ENCODE measurements around the gene PLPP4. TPM values are rescaled to one million over a fixed set of nuclear protein-coding genes. Genes with fewer than 3 reads are reported as not detected.

The PLPP4 gene
- total and polyA plus RNA-seq, 4 donors = 0.18 to 0.51 TPM; not detected in 2

DNA sequence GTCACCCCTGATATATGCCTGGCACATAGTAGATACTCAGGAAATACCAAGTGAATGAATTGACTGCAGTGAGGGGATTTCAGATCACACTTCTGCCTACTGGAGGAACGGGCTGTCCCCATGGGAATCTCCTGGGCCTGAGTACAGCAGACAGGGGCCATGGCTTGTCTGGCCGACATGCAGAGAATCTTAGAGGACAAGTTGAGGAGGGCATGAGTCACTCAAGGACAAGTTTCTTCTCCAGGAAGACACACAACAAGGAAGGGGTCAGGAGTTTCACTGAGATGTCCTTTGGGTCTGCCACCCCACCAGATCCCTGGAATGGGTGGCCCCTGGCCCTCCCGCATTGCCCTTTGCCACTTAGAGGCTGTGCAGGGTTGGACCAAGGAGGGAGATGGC lies 20.7 kb downstream of the PLPP4 start:
- Histone ChIP-seq H3K9ac (ENCODE audit: insufficient read depth in 1 of 2, low read length in 2 of 2) (no peak overlapping the region), H3K4me1 (ENCODE audit: control insufficient read depth in 5 of 5, insufficient read depth in 5 of 5, low read length in 5 of 5) (no peaks in the 10 kb centered on the region), H3K27ac (ENCODE audit: low read depth in 1 of 2, low read length in 1 of 2) (no peak overlapping the region), H3K27me3 (ENCODE audit: control insufficient read depth in 3 of 3, insufficient read depth in 3 of 3, low read length in 2 of 3) (no peaks in the 10 kb centered on the region), H3K36me3 (ENCODE audit: control insufficient read depth in 4 of 4, insufficient read depth in 4 of 4, low read length in 4 of 4) (no peaks in the 10 kb centered on the region), H3K4me3 (no peak overlapping the region), H3K9me3 (ENCODE audit: control insufficient read depth in 4 of 4, insufficient read depth in 3 of 4, low read length in 3 of 4) (peaks cover 0 to 5% (median 0%) of the 10 kb centered on the region in 4 donors)
- TF ChIP-seq CTCF (IDR thresholded peaks at IDR 0.05; ENCODE audit: control extremely low read depth, extremely low read depth) = no peak
- WGBS, 2 donors = 79 to 81% methylated on average over 3 of the region's 3 CpGs
- no peak for DNase-seq
- no peak for ATAC-seq (ENCODE audit: insufficient read depth, low FRiP score)

GRCh38 chr10:120478386-120478785 lies 21.4 kb downstream of the PLPP4 start:
- Histone ChIP-seq H3K27ac (ENCODE audit: low read depth in 1 of 2, low read length in 1 of 2) (no peak overlapping the region), H3K4me3 (no peak overlapping the region), H3K4me1 (ENCODE audit: control insufficient read depth in 5 of 5, insufficient read depth in 5 of 5, low read length in 5 of 5) (no peaks in the 10 kb centered on the region), H3K27me3 (ENCODE audit: control insufficient read depth in 3 of 3, insufficient read depth in 3 of 3, low read length in 2 of 3) (no peaks in the 10 kb centered on the region), H3K9me3 (ENCODE audit: control insufficient read depth in 4 of 4, insufficient read depth in 3 of 4, low read length in 3 of 4) (peaks cover 0 to 9% (median 1%) of the 10 kb centered on the region in 4 donors), H3K36me3 (ENCODE audit: control insufficient read depth in 4 of 4, insufficient read depth in 4 of 4, low read length in 4 of 4) (no peaks in the 10 kb centered on the region), H3K9ac (ENCODE audit: insufficient read depth in 1 of 2, low read length in 2 of 2) (no peak overlapping the region)
- DNase-seq = no peak
- no peak for ATAC-seq (ENCODE audit: insufficient read depth, low FRiP score)
- TF ChIP-seq CTCF (IDR thresholded peaks at IDR 0.05; ENCODE audit: control extremely low read depth, extremely low read depth) = no peak

DNA sequence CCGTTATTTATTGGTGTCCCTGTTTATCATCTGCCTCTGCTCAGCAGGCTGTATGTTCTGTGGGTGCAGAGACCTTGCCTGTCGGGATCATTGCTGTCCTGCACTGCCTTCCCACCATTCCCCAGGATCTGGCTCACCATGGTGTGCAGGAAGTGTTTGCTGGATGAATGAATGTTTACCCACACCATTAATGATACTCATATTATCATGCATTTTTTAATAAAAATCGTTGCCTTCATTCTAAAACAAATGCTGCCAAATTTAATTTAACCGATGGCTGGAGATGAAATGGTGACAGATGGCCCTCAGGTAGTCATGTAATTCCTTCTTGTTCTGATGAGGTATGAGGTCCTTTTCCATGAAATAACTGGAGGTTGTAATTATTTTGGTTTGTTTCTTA lies 22.5 kb downstream of the PLPP4 start:
- H3K27ac ChIP-seq (ENCODE audit: low read depth in 1 of 2, low read length in 1 of 2) = no peak overlapping the region
- DNase-seq (no peak), ATAC-seq (ENCODE audit: insufficient read depth, low FRiP score) (no peak)
- H3K9me3 ChIP-seq (ENCODE audit: control insufficient read depth in 4 of 4, insufficient read depth in 3 of 4, low read length in 3 of 4) = peaks cover 0 to 9% (median 2%) of the 10 kb centered on the region in 4 donors
- TF ChIP-seq CTCF (IDR thresholded peaks at IDR 0.05; ENCODE audit: control extremely low read depth, extremely low read depth) = no peak
- H3K9ac ChIP-seq (ENCODE audit: insufficient read depth in 1 of 2, low read length in 2 of 2) = no peak overlapping the region
- 81 to 87% methylated on average over 4 of the region's 4 CpGs for WGBS, 2 donors
- H3K4me1 ChIP-seq (ENCODE audit: control insufficient read depth in 5 of 5, insufficient read depth in 5 of 5, low read length in 5 of 5) = no peaks in the 10 kb centered on the region
- H3K36me3 ChIP-seq (ENCODE audit: control insufficient read depth in 4 of 4, insufficient read depth in 4 of 4, low read length in 4 of 4) = no peaks in the 10 kb centered on the region
- no peak overlapping the region for H3K4me3 ChIP-seq
- no peaks in the 10 kb centered on the region for H3K27me3 ChIP-seq (ENCODE audit: control insufficient read depth in 3 of 3, insufficient read depth in 3 of 3, low read length in 2 of 3)

DNA sequence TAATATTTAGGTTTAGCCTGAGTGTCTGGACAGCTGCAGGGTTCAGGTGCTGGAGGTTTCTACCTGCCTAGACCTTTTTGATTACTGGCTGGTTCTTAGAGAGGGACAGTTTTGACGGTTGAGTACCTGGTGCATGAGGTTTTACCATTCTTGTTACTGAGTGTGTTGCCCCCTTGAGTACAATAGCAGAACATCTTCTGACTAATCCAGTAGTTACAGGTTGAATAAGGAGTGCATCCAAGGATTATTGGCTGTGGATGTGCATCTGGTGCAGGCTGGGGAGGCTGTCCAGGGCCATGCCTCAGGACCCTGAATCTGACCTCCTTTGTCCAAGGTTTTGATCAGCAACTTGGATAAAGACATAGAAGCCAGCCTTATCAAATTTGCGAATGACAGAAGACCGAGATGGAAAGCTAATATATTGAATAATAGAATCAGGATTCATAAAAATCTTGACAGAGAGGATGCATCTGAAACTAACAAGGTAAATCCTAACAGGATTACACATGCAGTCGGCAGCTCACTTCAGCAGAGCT lies 23.1 kb downstream of the PLPP4 start:
- H3K4me1 ChIP-seq (ENCODE audit: control insufficient read depth in 5 of 5, insufficient read depth in 5 of 5, low read length in 5 of 5) = no peaks in the 10 kb centered on the region
- WGBS, 2 donors = 77 to 82% methylated on average over 4 of the region's 4 CpGs
- no peak overlapping the region for H3K4me3 ChIP-seq
- H3K27me3 ChIP-seq (ENCODE audit: control insufficient read depth in 3 of 3, insufficient read depth in 3 of 3, low read length in 2 of 3) = no peaks in the 10 kb centered on the region
- H3K9ac ChIP-seq (ENCODE audit: insufficient read depth in 1 of 2, low read length in 2 of 2) = no peak overlapping the region
- no peaks in the 10 kb centered on the region for H3K36me3 ChIP-seq (ENCODE audit: control insufficient read depth in 4 of 4, insufficient read depth in 4 of 4, low read length in 4 of 4)
- H3K9me3 ChIP-seq (ENCODE audit: control insufficient read depth in 4 of 4, insufficient read depth in 3 of 4, low read length in 3 of 4) = peaks cover 0 to 9% (median 2%) of the 10 kb centered on the region in 4 donors
- TF ChIP-seq CTCF (IDR thresholded peaks at IDR 0.05; ENCODE audit: control extremely low read depth, extremely low read depth) = no peak
- H3K27ac ChIP-seq (ENCODE audit: low read depth in 1 of 2, low read length in 1 of 2) = no peak overlapping the region
- ATAC-seq (ENCODE audit: insufficient read depth, low FRiP score) (no peak), DNase-seq (no peak)
